ENCODE results near the gene KCNJ2.

The KCNJ2 gene

DNA sequence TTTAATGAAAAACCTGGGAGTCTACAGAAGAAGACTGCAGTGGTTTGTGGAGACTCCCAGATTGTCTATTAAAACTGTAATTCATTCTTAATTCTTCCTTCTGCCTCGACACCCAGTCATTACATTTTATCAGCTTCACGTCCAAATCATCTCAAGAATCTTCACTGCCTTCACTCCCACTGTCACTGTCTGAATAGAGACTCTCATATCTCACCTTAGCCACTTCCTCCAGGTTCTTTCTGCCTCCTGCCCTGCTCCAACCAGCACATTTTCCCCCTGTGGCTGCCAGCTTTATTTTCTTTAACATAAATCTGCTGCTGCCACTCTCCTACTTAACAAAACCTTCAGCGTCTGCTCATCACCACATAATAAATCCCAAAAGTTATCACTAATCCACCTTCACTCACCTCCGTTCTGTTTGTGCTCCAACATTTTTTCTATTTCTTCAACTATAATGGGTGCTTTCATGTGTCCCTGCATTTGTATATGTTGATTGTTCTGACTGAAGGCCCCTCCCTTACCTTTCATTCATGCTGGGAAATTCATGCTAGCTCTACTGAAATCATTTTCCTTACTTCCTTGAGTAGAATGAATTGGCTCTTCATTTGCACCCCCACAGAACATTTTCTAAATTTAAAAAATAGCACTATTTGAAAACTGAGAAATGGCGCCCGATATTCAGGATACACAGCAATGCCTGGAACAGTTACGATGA lies 38.9 kb downstream of the KCNJ2 start:
- Histone ChIP-seq H2AFZ (ENCODE audit: low read depth, low read length) (no peak overlapping the region), H3K36me3 (ENCODE audit: insufficient read depth, low read length) (no peaks in the 10 kb centered on the region), H3K27me3 (ENCODE audit: insufficient read depth, low read length, poor library complexity) (no peaks in the 10 kb centered on the region), H3K4me3 (ENCODE audit: low read depth in 1 of 2, low read length in 2 of 2) (no peak overlapping the region), H3K4me1 (ENCODE audit: insufficient read depth, low read length) (no peaks in the 10 kb centered on the region), H3K27ac (ENCODE audit: low read length) (no peak overlapping the region), H3K9ac (ENCODE audit: low read depth, low read length) (no peak overlapping the region), H4K20me1 (ENCODE audit: insufficient read depth, low read length) (no peaks in the 10 kb centered on the region), H3K4me2 (ENCODE audit: insufficient read depth, low read length) (no peak overlapping the region), H3K9me3 (ENCODE audit: insufficient read depth, low read length, severe bottlenecking) (no peaks in the 10 kb centered on the region), H3K79me2 (ENCODE audit: insufficient read depth, low read length) (no peaks in the 10 kb centered on the region)
- no peak for TF ChIP-seq EZH2 (IDR thresholded peaks at IDR 0.05; ENCODE audit: borderline replicate concordance, low read depth, low read length, severe bottlenecking)
- TF ChIP-seq, protein P1, sequence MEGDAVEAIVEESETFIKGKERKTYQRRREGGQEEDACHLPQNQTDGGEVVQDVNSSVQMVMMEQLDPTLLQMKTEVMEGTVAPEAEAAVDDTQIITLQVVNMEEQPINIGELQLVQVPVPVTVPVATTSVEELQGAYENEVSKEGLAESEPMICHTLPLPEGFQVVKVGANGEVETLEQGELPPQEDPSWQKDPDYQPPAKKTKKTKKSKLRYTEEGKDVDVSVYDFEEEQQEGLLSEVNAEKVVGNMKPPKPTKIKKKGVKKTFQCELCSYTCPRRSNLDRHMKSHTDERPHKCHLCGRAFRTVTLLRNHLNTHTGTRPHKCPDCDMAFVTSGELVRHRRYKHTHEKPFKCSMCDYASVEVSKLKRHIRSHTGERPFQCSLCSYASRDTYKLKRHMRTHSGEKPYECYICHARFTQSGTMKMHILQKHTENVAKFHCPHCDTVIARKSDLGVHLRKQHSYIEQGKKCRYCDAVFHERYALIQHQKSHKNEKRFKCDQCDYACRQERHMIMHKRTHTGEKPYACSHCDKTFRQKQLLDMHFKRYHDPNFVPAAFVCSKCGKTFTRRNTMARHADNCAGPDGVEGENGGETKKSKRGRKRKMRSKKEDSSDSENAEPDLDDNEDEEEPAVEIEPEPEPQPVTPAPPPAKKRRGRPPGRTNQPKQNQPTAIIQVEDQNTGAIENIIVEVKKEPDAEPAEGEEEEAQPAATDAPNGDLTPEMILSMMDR (IDR thresholded peaks at IDR 0.05; ENCODE audit: borderline replicate concordance, extremely low read depth, low read length, poor library complexity, severe bottlenecking), result no peak
- ATAC-seq (ENCODE audit: insufficient read depth, low read depth), result no peak
- no peak for DNase-seq

DNA sequence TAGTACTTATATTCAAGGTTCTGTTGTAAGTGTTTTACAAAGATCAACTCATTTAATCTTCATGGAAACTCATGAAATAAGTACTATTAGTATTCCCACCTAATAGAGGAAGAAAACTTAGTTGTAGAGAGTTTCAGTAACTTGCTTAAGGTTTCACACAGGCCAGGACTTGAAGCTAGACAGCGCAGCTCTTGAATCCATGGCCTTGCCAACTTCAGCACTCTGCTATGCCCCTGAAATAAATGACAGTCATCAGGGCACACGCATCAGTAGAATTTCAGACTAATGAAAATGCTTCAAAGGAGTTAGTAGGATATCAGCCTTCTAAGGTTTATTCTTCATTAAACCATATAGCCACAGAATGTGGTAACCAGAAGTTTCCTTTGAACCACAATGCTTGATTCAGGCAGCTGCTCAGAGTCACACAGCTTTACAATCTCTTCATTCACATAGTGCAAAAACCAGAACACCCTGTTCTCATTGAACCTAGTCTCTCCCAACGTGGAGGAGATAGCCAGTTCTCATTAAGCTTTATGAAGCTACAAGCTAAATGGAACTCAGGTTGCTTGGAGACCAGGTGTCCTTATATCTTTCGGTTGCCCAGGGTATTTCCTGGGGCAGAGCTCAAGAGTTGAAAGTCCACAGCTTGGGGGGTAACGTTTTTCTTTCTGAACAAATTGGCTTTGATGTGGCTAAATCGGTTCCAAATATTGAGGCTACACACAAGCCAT lies 39.7 kb downstream of the KCNJ2 start:
- H3K4me3 ChIP-seq (ENCODE audit: low read depth in 1 of 2, low read length in 2 of 2), result no peak overlapping the region
- DNase-seq, result no peak
- TF ChIP-seq, protein P1 (IDR thresholded peaks at IDR 0.05; ENCODE audit: borderline replicate concordance, extremely low read depth, low read length, poor library complexity, severe bottlenecking), result no peak
- TF ChIP-seq EZH2 (IDR thresholded peaks at IDR 0.05; ENCODE audit: borderline replicate concordance, low read depth, low read length, severe bottlenecking), result no peak
- H3K4me1 ChIP-seq (ENCODE audit: insufficient read depth, low read length), result no peaks in the 10 kb centered on the region
- H3K79me2 ChIP-seq (ENCODE audit: insufficient read depth, low read length), result no peaks in the 10 kb centered on the region
- H3K9ac ChIP-seq (ENCODE audit: low read depth, low read length), result no peak overlapping the region
- no peak overlapping the region for H2AFZ ChIP-seq (ENCODE audit: low read depth, low read length)
- no peaks in the 10 kb centered on the region for H3K27me3 ChIP-seq (ENCODE audit: insufficient read depth, low read length, poor library complexity)
- H3K4me2 ChIP-seq (ENCODE audit: insufficient read depth, low read length), result no peak overlapping the region
- no peaks in the 10 kb centered on the region for H3K36me3 ChIP-seq (ENCODE audit: insufficient read depth, low read length)
- H3K9me3 ChIP-seq (ENCODE audit: insufficient read depth, low read length, severe bottlenecking), result no peaks in the 10 kb centered on the region
- no peaks in the 10 kb centered on the region for H4K20me1 ChIP-seq (ENCODE audit: insufficient read depth, low read length)
- no peak overlapping the region for H3K27ac ChIP-seq (ENCODE audit: low read length)
- peak; percentile 37; the same call in 1 of the 3 replicates for ATAC-seq (ENCODE audit: insufficient read depth, low read depth)

DNA sequence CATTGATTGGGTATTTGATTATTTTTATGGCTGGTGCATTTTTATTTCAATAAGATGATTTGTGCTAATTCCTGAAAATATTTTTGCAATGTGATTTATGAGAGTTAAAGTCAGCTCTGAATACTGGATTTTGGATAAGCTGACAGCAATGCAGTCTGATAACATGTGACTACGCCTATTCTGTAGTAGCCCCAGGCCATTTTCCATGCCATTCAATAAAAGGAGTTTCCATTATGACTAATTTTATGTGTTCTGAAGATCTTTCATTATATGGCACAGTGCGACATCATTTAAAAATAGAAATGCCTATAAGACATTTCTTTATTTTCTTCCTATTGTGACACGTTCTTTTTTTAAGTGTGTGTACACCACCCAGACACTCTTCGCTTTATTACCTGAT lies 46.3 kb downstream of the KCNJ2 start:
- Histone ChIP-seq H3K79me2 (ENCODE audit: insufficient read depth, low read length) (no peaks in the 10 kb centered on the region), H3K36me3 (ENCODE audit: insufficient read depth, low read length) (no peaks in the 10 kb centered on the region), H3K4me2 (ENCODE audit: insufficient read depth, low read length) (no peak overlapping the region), H3K27ac (ENCODE audit: low read length) (no peak overlapping the region), H3K4me3 (ENCODE audit: low read depth in 1 of 2, low read length in 2 of 2) (no peak overlapping the region), H3K27me3 (ENCODE audit: insufficient read depth, low read length, poor library complexity) (no peaks in the 10 kb centered on the region), H2AFZ (ENCODE audit: low read depth, low read length) (no peak overlapping the region), H3K4me1 (ENCODE audit: insufficient read depth, low read length) (no peaks in the 10 kb centered on the region), H3K9me3 (ENCODE audit: insufficient read depth, low read length, severe bottlenecking) (no peaks in the 10 kb centered on the region), H3K9ac (ENCODE audit: low read depth, low read length) (no peak overlapping the region), H4K20me1 (ENCODE audit: insufficient read depth, low read length) (no peaks in the 10 kb centered on the region)
- DNase-seq (no peak), ATAC-seq (ENCODE audit: insufficient read depth, low read depth) (no peak)
- TF ChIP-seq, protein P1 (IDR thresholded peaks at IDR 0.05; ENCODE audit: borderline replicate concordance, extremely low read depth, low read length, poor library complexity, severe bottlenecking), result no peak
- no peak for TF ChIP-seq EZH2 (IDR thresholded peaks at IDR 0.05; ENCODE audit: borderline replicate concordance, low read depth, low read length, severe bottlenecking)

Data from DND-41 (cell line).